HG02571 (cell line): Measurements from ENCODE around the gene RPTOR.
"Not testable (repeated sequence)": the region's sequence is repeated elsewhere in the genome, so short reads cannot be mapped to it uniquely, and the experiment has no call there.

Source experiments
- ATAC-seq: cut with Tn5 transposase; IDR thresholded peaks from one replicate; pipeline ENCODE4 v1.9.1; 2021; ENCODE audit warnings: mild to moderate bottlenecking, moderate library complexity; ENCODE audit not compliant: unreplicated experiment

RPTOR gene

GRCh38 chr17:80738987-80739730 is 194.5 kb downstream of the RPTOR start:
- ATAC-seq = no peak

GRCh38 chr17:80740141-80740540 is 195.5 kb downstream of the RPTOR start:
- ATAC-seq = no peak

GRCh38 chr17:80742091-80742490 is 197.5 kb downstream of the RPTOR start:
- no peak for ATAC-seq

GRCh38 chr17:80742581-80743180 is 198.0 kb downstream of the RPTOR start:
- ATAC-seq = no peak

- ATAC-seq = no peak
Measured at GRCh38 chr17:80743181-80743771, 198.6 kb downstream of the RPTOR start.

GRCh38 chr17:80743973-80744372 is 199.3 kb downstream of the RPTOR start:
- not testable (repeated sequence) for ATAC-seq

- not testable (repeated sequence) for ATAC-seq
Measured at GRCh38 chr17:80744725-80745124, 200.1 kb downstream of the RPTOR start.

- no peak for ATAC-seq
Measured at GRCh38 chr17:80745183-80745582, 200.5 kb downstream of the RPTOR start.

GRCh38 chr17:80746262-80746935 is 201.8 kb downstream of the RPTOR start:
- no peak for ATAC-seq

- ATAC-seq = no peak
Measured at GRCh38 chr17:80747469-80747868, 202.8 kb downstream of the RPTOR start.

- ATAC-seq = no peak
Measured at GRCh38 chr17:80749611-80750010, 205.0 kb downstream of the RPTOR start.

- ATAC-seq = no peak
Measured at GRCh38 chr17:80750263-80750662, 205.6 kb downstream of the RPTOR start.

GRCh38 chr17:80751070-80751945 is 206.7 kb downstream of the RPTOR start:
- no peak for ATAC-seq

GRCh38 chr17:80751946-80752581 is 207.4 kb downstream of the RPTOR start:
- no peak for ATAC-seq

GRCh38 chr17:80753685-80754345 is 209.2 kb downstream of the RPTOR start:
- no peak for ATAC-seq

GRCh38 chr17:80754846-80755245 is 210.2 kb downstream of the RPTOR start:
- no peak for ATAC-seq

GRCh38 chr17:80755650-80756405 is 211.2 kb downstream of the RPTOR start:
- ATAC-seq = no peak

GRCh38 chr17:80758481-80759376 is 214.1 kb downstream of the RPTOR start:
- no peak for ATAC-seq
